ENCODE results near the gene BBS1. TPM values are rescaled to one million over a fixed set of nuclear protein-coding genes. Genes with fewer than 3 reads are reported as not detected.

Gene BBS1
- polyA plus RNA-seq, 1 of the 3 experiments (the other 2 are of a cell fraction): 24.8 TPM

- TF ChIP-seq SMC3 (IDR thresholded peaks at IDR 0.05; ENCODE audit: low read depth, low read length) (no peak), POLR2AphosphoS5 (IDR thresholded peaks at IDR 0.05; ENCODE audit: low read depth, low read length) (no peak), EP300 (IDR thresholded peaks at IDR 0.05; ENCODE audit: borderline replicate concordance in 1 of 2, low read depth in 1 of 2, low read length in 1 of 2) (no peak), RFX5 (IDR thresholded peaks at IDR 0.05; ENCODE audit: low read length) (no peak), FOXJ3 (CRISPR knock-in tag; IDR thresholded peaks at IDR 0.05) (no peak), MXI1 (IDR thresholded peaks at IDR 0.05; ENCODE audit: low read depth, low read length) (no peak)
- Histone ChIP-seq H4K20me1 (ENCODE audit: insufficient read depth) (no peaks in the 10 kb centered on the region), H3K79me2 (ENCODE audit: insufficient read depth) (peaks cover 17% of the 10 kb centered on the region; the same call in 1 of the 2 replicates), H3K27ac (ENCODE audit: low read depth in 2 of 2, low read length in 1 of 2) (no peak overlapping the region), H3K27me3 (ENCODE audit: insufficient read depth) (no peaks in the 10 kb centered on the region), H3K4me1 (ENCODE audit: control insufficient read depth in 1 of 2, insufficient read depth in 2 of 2, low read depth in 1 of 2, low read length in 1 of 2) (peaks cover 0 to 10% of the 10 kb centered on the region in 2 experiments; a peak in 2 of 4 replicates), H2AFZ (ENCODE audit: low read depth) (no peak overlapping the region), H3K36me3 (replicated peaks in 1 of 2; ENCODE audit: control insufficient read depth in 1 of 2, insufficient read depth in 2 of 2, low read length in 1 of 2) (peaks cover 6 to 23% of the 10 kb centered on the region in 2 experiments), H3K9me3 (no peaks in the 10 kb centered on the region), H3K4me2 (no peak overlapping the region), H3F3A (replicated peaks; ENCODE audit: insufficient read depth) (no peaks in the 10 kb centered on the region), H3K9ac (no peak overlapping the region), H3K9me2 (no peaks in the 10 kb centered on the region), H3K4me3 (ENCODE audit: low read depth in 2 of 2, low read length in 1 of 2) (no peak overlapping the region)
- POLR2A ChIA-PET: no interaction called here
- CTCF ChIA-PET: interaction anchor here (0.6 to 1.3 kb wide), 5 partner anchors 37 to 203 kb away, joined by 3 to 4 read pairs (median 3); partner anchors contain the start of gene MRPL11
- DNase-seq: no peak
- 93% methylated on average over 21 of the region's 44 CpGs for WGBS (ENCODE audit: low lambda C conversion rate)
These were observed 34.9 kb upstream of the BBS1 start for GRCh38 chr11:66475349-66476172.

GRCh38 chr11:66476173-66476840 lies 34.1 kb upstream of the BBS1 start:
- no peak for TF ChIP-seq ZBTB33 (IDR thresholded peaks at IDR 0.05; ENCODE audit: borderline replicate concordance, low read depth)
- TF ChIP-seq RFX5 (IDR thresholded peaks at IDR 0.05; ENCODE audit: low read length): no peak
- TF ChIP-seq EZH2phosphoT487 (IDR thresholded peaks at IDR 0.05; ENCODE audit: borderline replicate concordance, low read depth): no peak
- no peak for DNase-seq
- H3K36me3 ChIP-seq (replicated peaks in 1 of 2; ENCODE audit: control insufficient read depth in 1 of 2, insufficient read depth in 2 of 2, low read length in 1 of 2): peaks cover 6 to 23% of the 10 kb centered on the region in 2 experiments
- H3K9me2 ChIP-seq: no peaks in the 10 kb centered on the region
- WGBS (ENCODE audit: low lambda C conversion rate): 91% methylated on average over 5 of the region's 10 CpGs
- H3K79me2 ChIP-seq (ENCODE audit: insufficient read depth): peaks cover 17% of the 10 kb centered on the region; the same call in 1 of the 2 replicates
- H2AFZ ChIP-seq (ENCODE audit: low read depth): no peak overlapping the region
- H3K27me3 ChIP-seq (ENCODE audit: insufficient read depth): no peaks in the 10 kb centered on the region
- no peak overlapping the region; a peak in 1 of 4 replicates for H3K27ac ChIP-seq (ENCODE audit: low read depth in 2 of 2, low read length in 1 of 2)
- no peaks in the 10 kb centered on the region for H3F3A ChIP-seq (replicated peaks; ENCODE audit: insufficient read depth)
- H3K4me1 ChIP-seq (ENCODE audit: control insufficient read depth in 1 of 2, insufficient read depth in 2 of 2, low read depth in 1 of 2, low read length in 1 of 2): peaks cover 0 to 15% of the 10 kb centered on the region in 2 experiments; a peak in 2 of 4 replicates
- H3K9me3 ChIP-seq: no peaks in the 10 kb centered on the region
- H4K20me1 ChIP-seq (ENCODE audit: insufficient read depth): no peaks in the 10 kb centered on the region
- ChIA-PET CTCF (interaction anchor here (0.6 to 1.3 kb wide), 4 partner anchors 38 to 90 kb away, joined by 3 to 4 read pairs (median 3); partner anchors contain the start of gene MRPL11), POLR2A (no interaction called here)
- no peak overlapping the region for H3K4me2 ChIP-seq
- H3K4me3 ChIP-seq (ENCODE audit: low read depth in 2 of 2, low read length in 1 of 2): no peak overlapping the region
- H3K9ac ChIP-seq: no peak overlapping the region

Measured in SK-N-SH (cell line).